ENCODE data around the gene PSMD12. TPM values are rescaled to one million over a fixed set of nuclear protein-coding genes. Genes with fewer than 3 reads are reported as not detected.

The PSMD12 gene
- total and polyA plus RNA-seq, 7 donors = 11.4 to 38.9 (median 30.0) TPM

DNA sequence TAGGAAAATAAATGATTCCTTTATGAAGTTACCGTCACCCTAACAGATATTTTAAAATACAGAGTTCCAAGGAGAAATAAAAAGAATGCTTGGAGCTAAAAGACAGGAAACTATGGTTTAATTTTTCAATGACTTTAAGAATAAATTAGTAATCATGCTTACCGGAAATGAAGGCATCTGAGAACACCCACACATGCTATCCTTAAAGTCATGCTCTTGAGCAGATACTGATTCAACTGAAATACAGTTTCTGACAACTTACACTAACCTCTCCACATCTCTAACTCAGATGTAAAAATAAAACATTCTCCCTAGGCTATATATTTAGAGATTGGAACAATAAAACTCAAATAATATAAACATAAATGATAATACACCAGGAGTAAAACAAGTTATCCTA, 7.8 kb downstream of the PSMD12 start:
- peaks cover 6 to 47% (median 16%) of the 10 kb centered on the region in 4 donors for H3K36me3 ChIP-seq
- H3K9me3 ChIP-seq = no peaks in the 10 kb centered on the region
- peaks cover 0 to 42% (median 38%) of the 10 kb centered on the region in 4 donors for H3K4me1 ChIP-seq
- no peak for DNase-seq
- H3K4me3 ChIP-seq = no peak overlapping the region
- 76 to 84% methylated on average over 2 of the region's 2 CpGs for WGBS, 2 donors
- H3K27ac ChIP-seq = no peak overlapping the region
- H3K27me3 ChIP-seq = no peaks in the 10 kb centered on the region
- intact Hi-C loops (cut with DNase I) = no loop called here
- TF ChIP-seq EP300 (IDR thresholded peaks at IDR 0.05) (no peak), POLR2A (IDR thresholded peaks at IDR 0.05) (no peak), POLR2AphosphoS5 (IDR thresholded peaks at IDR 0.05) (no peak)
- TF ChIP-seq, protein P1, sequence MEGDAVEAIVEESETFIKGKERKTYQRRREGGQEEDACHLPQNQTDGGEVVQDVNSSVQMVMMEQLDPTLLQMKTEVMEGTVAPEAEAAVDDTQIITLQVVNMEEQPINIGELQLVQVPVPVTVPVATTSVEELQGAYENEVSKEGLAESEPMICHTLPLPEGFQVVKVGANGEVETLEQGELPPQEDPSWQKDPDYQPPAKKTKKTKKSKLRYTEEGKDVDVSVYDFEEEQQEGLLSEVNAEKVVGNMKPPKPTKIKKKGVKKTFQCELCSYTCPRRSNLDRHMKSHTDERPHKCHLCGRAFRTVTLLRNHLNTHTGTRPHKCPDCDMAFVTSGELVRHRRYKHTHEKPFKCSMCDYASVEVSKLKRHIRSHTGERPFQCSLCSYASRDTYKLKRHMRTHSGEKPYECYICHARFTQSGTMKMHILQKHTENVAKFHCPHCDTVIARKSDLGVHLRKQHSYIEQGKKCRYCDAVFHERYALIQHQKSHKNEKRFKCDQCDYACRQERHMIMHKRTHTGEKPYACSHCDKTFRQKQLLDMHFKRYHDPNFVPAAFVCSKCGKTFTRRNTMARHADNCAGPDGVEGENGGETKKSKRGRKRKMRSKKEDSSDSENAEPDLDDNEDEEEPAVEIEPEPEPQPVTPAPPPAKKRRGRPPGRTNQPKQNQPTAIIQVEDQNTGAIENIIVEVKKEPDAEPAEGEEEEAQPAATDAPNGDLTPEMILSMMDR (IDR thresholded peaks at IDR 0.05) = no peak

DNA sequence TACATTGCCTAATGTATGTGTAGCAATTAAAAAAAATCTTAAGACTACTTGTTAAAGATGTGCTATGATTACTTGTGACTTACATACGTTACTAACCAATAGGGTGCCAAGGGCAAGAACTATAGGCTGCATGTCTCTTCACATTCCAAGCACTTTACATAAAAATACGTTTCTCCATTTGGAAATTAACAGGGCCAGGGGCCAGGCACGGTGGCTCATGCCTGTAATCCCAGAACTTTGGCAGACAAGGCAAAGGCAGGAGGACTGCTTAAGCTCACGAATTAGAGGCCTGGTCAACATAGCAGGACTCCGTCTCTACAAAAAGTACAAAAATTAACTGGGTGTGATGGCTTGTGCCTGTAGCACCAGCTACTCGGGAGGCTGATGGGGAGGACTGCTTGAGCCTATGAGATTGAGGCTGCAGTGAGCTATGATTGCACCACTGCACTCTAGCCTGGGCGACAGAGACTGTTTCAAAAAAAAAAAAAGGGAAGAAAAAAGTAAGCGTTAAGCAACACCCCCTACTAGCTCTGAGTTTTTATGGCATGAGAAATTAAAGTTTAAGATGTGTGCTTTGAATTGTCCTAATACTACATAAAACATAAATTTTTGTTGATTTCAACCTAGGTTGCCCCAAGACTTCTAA, 12.3 kb downstream of the PSMD12 start:
- peaks cover 6 to 87% (median 19%) of the 10 kb centered on the region in 4 donors for H3K36me3 ChIP-seq

DNA sequence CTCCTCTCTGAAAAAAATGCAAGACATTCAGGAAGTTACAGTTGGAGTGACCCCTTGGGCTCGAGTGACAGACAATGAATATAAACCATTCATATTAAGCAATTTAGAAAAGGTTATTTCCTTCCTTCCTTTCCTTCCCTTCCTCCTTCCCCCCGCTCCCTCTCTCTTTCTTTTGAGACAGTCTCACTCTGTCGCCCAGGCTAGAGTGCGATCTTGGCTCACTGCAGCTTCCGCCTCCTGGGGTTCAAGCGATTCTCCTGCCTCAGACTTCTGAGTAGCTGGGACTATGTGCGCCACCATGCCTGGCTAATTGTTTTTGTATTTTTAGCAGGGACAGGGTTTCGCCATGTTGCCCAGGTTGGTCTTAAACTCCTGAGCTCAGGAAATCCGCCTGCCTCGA, 13.2 kb downstream of the PSMD12 start:
- intact Hi-C loops (cut with DNase I) = no loop called here
- 92 to 94% methylated on average over 10 of the region's 10 CpGs for WGBS, 2 donors
- no peak for DNase-seq
- Histone ChIP-seq H3K4me1 (peaks cover 0 to 3% (median 0%) of the 10 kb centered on the region in 4 donors), H3K4me3 (no peak overlapping the region), H3K36me3 (peaks cover 9 to 96% (median 21%) of the 10 kb centered on the region in 4 donors), H3K9me3 (no peaks in the 10 kb centered on the region), H3K27ac (no peak overlapping the region), H3K27me3 (no peaks in the 10 kb centered on the region)
- TF ChIP-seq POLR2A (IDR thresholded peaks at IDR 0.05) (no peak), EP300 (IDR thresholded peaks at IDR 0.05) (no peak)
- TF ChIP-seq, protein P1 (IDR thresholded peaks at IDR 0.05) = no peak

More for the DNA sequence above, 12.3 kb downstream of the PSMD12 start:
- Histone ChIP-seq H3K4me3 (no peak overlapping the region), H3K9me3 (no peaks in the 10 kb centered on the region), H3K4me1 (peaks cover 0 to 9% (median 6%) of the 10 kb centered on the region in 4 donors), H3K27me3 (no peaks in the 10 kb centered on the region), H3K27ac (no peak overlapping the region)
- 92 to 95% methylated on average over 8 of the region's 8 CpGs for WGBS, 2 donors
- intact Hi-C loops (cut with DNase I) = no loop called here
- no peak for DNase-seq
- TF ChIP-seq EP300 (IDR thresholded peaks at IDR 0.05) (no peak), POLR2AphosphoS5 (IDR thresholded peaks at IDR 0.05) (no peak)
- TF ChIP-seq, protein P1 (IDR thresholded peaks at IDR 0.05) = no peak

DNA sequence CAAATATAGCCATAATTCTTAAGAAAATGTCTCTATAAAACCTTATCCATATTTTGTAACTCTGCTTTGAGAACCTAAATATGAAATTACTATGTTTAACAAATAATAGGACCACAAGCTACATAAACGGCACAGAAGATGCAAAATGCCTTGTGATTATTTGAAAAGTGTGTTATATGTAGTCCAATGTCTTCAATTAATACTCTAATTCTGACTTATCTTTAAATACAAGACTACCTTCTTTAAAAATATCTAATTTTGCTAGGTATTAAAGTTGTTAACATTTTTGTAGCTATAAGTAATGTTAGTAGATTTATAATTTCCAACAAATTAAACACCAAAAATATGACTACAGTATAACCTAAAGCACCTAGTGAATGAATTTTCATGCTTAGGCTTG, 17.0 kb downstream of the PSMD12 start:
- Histone ChIP-seq H3K36me3 (peaks cover 10 to 99% (median 34%) of the 10 kb centered on the region in 4 donors), H3K9me3 (no peaks in the 10 kb centered on the region), H3K27ac (no peak overlapping the region), H3K4me1 (no peaks in the 10 kb centered on the region), H3K4me3 (no peak overlapping the region), H3K27me3 (no peaks in the 10 kb centered on the region)
- intact Hi-C loops (cut with DNase I) = no loop called here
- no peak for TF ChIP-seq EP300 (IDR thresholded peaks at IDR 0.05)
- no peak for TF ChIP-seq POLR2AphosphoS5 (IDR thresholded peaks at IDR 0.05)
- TF ChIP-seq, protein P1 (IDR thresholded peaks at IDR 0.05) = no peak
- no peak for TF ChIP-seq POLR2A (IDR thresholded peaks at IDR 0.05)
- 95 to 97% methylated on average over 1 of the region's 1 CpG for WGBS, 2 donors
- no peak for DNase-seq

DNA sequence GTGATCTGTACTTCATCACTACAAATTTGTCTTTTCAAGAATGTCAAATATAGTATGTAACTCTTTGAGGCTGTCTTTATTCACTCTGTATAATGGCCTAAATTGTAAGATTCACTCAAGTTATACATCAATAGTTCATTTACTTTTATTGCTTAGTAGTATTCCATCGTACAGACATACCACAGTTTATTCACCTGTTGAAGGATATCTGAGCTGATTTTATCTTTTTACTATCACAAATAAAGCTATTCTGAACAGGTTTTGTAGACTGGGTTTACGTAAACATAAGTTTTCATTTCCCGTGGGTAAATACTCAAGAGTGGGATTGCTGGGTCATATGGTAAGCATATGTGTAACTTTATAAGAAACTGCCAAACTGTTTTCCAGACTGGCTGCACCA, 18.6 kb downstream of the PSMD12 start:
- H3K9me3 ChIP-seq = no peaks in the 10 kb centered on the region
- TF ChIP-seq POLR2AphosphoS5 (IDR thresholded peaks at IDR 0.05) (no peak), EP300 (IDR thresholded peaks at IDR 0.05) (no peak), POLR2A (IDR thresholded peaks at IDR 0.05) (no peak)
- TF ChIP-seq, protein P1 (IDR thresholded peaks at IDR 0.05) = no peak
- intact Hi-C loops (cut with DNase I) = no loop called here
- no peak overlapping the region for H3K4me3 ChIP-seq
- H3K27me3 ChIP-seq = no peaks in the 10 kb centered on the region
- no peak for DNase-seq
- H3K36me3 ChIP-seq = peaks cover 19 to 99% (median 43%) of the 10 kb centered on the region in 4 donors
- WGBS, 2 donors = 96 to 98% methylated on average over 3 of the region's 3 CpGs
- no peaks in the 10 kb centered on the region for H3K4me1 ChIP-seq
- H3K27ac ChIP-seq = no peak overlapping the region

Data from sigmoid colon (tissue), 7 donors.